PFSK-1 (cell line): ENCODE data around the gene ADAT2.

Experiments
- FOXP2 ChIP-seq: optimal IDR thresholded peaks from 2 replicates; pipeline ENCODE3; 2011; ENCODE audit warnings: borderline replicate concordance, control low read depth, inconsistent platforms; ENCODE audit not compliant: insufficient read depth; ENCODE audit errors: extremely low read length, extremely low read depth
- POLR2AphosphoS5 ChIP-seq: IDR thresholded peaks from 2 replicates; pipeline ENCODE4 v1.6.1; 2012; ENCODE audit warnings: low read depth, mild to moderate bottlenecking, control low read depth, low read length, moderate library complexity
- SIN3A ChIP-seq: IDR thresholded peaks from 2 replicates; pipeline ENCODE4 v1.6.1; 2012; ENCODE audit warnings: mild to moderate bottlenecking, low read length, moderate library complexity, borderline replicate concordance; ENCODE audit not compliant: insufficient read depth
- TAF1 ChIP-seq: IDR thresholded peaks from 2 replicates; pipeline ENCODE4 v1.6.1; 2012; ENCODE audit warnings: low read length, control low read depth, borderline replicate concordance; ENCODE audit not compliant: insufficient read depth
- TF ChIP-seq, protein P1 (sequence below), 2 experiments: IDR thresholded peaks; 2 replicates each; pipeline versions ENCODE4 v1.6.1 to v1.8.0; 2011 to 2012; ENCODE audit warnings: low read depth in 2 of 2, low read length in 2 of 2, control low read depth in 1 of 2, inconsistent platforms in 1 of 2, mild to moderate bottlenecking in 1 of 2, moderate library complexity in 1 of 2; ENCODE audit not compliant: insufficient read depth in 1 of 2

Gene ADAT2

DNA sequence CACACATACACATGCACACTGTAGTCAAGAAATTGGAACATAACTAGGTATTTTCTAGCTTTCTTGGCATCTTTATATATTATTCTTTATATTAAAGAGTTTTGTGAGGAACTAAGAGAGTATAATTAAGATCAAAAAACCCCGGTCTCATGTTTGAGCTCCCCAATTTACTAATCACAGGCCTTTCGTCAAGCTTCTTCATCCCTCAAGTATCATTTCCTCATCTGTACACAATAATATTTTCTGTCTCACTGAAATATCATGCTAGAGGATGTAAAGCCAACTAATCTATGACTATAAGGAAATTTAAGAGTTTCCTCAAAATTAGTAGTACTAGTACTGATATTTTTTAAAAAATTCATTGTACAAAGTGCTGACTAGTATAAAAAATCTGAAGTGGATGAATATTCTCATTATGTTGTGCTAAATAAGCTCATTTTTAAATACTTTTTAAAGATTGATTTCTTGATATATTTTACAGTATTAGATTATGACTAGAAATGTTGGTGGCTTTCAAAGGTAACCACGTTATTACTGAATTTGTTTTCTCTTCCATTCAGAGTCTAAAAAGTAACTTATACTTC is 28.1 kb upstream of the ADAT2 start:
- no peak for TF ChIP-seq FOXP2
- TF ChIP-seq, protein P1, sequence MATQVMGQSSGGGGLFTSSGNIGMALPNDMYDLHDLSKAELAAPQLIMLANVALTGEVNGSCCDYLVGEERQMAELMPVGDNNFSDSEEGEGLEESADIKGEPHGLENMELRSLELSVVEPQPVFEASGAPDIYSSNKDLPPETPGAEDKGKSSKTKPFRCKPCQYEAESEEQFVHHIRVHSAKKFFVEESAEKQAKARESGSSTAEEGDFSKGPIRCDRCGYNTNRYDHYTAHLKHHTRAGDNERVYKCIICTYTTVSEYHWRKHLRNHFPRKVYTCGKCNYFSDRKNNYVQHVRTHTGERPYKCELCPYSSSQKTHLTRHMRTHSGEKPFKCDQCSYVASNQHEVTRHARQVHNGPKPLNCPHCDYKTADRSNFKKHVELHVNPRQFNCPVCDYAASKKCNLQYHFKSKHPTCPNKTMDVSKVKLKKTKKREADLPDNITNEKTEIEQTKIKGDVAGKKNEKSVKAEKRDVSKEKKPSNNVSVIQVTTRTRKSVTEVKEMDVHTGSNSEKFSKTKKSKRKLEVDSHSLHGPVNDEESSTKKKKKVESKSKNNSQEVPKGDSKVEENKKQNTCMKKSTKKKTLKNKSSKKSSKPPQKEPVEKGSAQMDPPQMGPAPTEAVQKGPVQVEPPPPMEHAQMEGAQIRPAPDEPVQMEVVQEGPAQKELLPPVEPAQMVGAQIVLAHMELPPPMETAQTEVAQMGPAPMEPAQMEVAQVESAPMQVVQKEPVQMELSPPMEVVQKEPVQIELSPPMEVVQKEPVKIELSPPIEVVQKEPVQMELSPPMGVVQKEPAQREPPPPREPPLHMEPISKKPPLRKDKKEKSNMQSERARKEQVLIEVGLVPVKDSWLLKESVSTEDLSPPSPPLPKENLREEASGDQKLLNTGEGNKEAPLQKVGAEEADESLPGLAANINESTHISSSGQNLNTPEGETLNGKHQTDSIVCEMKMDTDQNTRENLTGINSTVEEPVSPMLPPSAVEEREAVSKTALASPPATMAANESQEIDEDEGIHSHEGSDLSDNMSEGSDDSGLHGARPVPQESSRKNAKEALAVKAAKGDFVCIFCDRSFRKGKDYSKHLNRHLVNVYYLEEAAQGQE (IDR thresholded peaks at IDR 0.05; ENCODE audit: insufficient read depth in 1 of 2, low read depth in 2 of 2, low read length in 2 of 2), result no peak
- no peak for TF ChIP-seq TAF1
- TF ChIP-seq SIN3A, result no peak
- TF ChIP-seq POLR2AphosphoS5, result no peak

- no peak for TF ChIP-seq FOXP2
- TF ChIP-seq, protein P1 (IDR thresholded peaks at IDR 0.05; ENCODE audit: insufficient read depth in 1 of 2, low read depth in 2 of 2, low read length in 2 of 2), result no peak
- no peak for TF ChIP-seq SIN3A
- no peak for TF ChIP-seq TAF1
- TF ChIP-seq POLR2AphosphoS5, result no peak
These were observed 26.1 kb upstream of the ADAT2 start for GRCh38 chr6:143476545-143476944.

- TF ChIP-seq SIN3A (no peak), TAF1 (no peak), FOXP2 (no peak), POLR2AphosphoS5 (no peak)
- TF ChIP-seq, protein P1 (IDR thresholded peaks at IDR 0.05; ENCODE audit: insufficient read depth in 1 of 2, low read depth in 2 of 2, low read length in 2 of 2), result no peak
These were observed 21.3 kb upstream of the ADAT2 start for GRCh38 chr6:143471822-143472221.

DNA sequence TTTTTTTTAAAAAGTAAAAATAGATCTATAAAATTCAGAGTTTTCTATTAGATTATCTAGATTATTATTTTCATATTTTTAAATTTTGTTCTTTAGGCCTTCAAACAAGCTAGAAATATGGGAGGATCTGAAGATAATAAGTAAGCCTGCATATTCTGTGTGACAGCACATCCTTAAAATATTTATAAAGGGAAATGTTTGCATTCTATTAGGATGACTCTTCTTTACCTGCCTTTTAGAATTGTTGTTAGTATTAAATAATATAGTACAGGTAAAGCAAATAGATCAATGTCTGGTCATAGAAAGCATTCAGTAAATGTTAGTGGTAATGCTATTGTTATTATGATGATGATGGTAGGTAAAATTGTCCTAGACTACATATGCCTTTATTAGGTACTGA is 17.5 kb upstream of the ADAT2 start:
- TF ChIP-seq TAF1, result no peak
- no peak for TF ChIP-seq SIN3A
- no peak for TF ChIP-seq FOXP2
- TF ChIP-seq, protein P1 (IDR thresholded peaks at IDR 0.05; ENCODE audit: insufficient read depth in 1 of 2, low read depth in 2 of 2, low read length in 2 of 2), result no peak
- no peak for TF ChIP-seq POLR2AphosphoS5

- TF ChIP-seq, protein P1 (IDR thresholded peaks at IDR 0.05; ENCODE audit: insufficient read depth in 1 of 2, low read depth in 2 of 2, low read length in 2 of 2), result no peak
- TF ChIP-seq FOXP2 (no peak), TAF1 (no peak), POLR2AphosphoS5 (no peak)
These were observed 15.1 kb upstream of the ADAT2 start for GRCh38 chr6:143465546-143465945.
